ENCODE measurements around the gene GPC6.
"Not testable (repeated sequence)": the region's sequence is repeated elsewhere in the genome, so short reads cannot be mapped to it uniquely, and the experiment has no call there.

GPC6 gene

DNA sequence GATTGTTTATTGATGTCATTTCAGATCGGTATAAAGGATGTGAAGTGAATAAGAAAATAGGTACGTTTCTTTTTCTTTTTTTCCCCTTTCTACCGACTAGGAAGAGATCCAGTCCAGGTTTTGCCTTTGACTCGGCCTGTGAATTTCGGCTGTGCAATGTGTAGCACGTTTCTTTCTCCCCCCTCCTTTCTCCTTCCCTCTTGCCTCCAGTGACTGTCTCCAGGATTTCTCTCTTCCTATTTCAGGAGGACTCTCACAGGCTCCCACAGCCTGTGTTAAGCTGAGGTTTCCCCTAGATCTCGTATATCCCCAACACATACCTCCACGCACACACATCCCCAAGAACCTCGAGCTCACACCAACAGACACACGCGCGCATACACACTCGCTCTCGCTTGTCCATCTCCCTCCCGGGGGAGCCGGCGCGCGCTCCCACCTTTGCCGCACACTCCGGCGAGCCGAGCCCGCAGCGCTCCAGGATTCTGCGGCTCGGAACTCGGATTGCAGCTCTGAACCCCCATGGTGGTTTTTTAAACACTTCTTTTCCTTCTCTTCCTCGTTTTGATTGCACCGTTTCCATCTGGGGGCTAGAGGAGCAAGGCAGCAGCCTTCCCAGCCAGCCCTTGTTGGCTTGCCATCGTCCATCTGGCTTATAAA is at the start of gene GPC6:
Gene GPC6 (plus strand): TSS at position 185 of the 657 bp plus-strand sequence.
- no peak for DNase-seq (ENCODE audit: low read depth in 2 of 2)

DNA sequence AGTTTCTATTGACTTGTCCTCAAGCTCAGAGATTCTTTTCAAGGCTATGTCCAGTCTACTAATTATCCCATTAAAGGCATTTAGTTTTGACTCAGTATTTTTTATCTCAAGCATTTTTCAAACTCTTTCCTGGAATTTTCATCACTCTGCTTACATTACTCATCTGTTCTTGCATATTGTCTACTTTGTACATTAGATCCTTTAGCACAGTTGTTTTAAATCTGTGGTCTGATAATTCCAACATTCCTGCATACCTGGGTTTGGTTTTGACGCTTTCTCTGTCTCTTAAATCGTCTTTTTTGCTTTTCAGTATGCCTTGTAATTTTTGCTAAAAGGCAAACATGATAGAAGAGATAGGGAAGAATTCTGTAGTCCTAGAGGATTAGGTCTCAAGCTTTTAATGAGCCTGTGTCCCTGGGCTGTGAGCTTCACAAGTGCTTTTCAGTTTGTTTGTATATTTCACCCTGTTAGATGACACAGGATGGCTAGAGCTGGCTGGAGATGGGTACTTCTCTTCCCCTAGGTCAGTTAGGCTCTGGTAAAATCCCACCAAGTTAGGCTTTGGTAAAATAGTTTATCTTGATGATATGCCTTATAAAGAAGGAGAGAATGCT is 46.1 kb upstream of the GPC6 start:
- DNase-seq (ENCODE audit: low read depth in 2 of 2) = no peak

DNA sequence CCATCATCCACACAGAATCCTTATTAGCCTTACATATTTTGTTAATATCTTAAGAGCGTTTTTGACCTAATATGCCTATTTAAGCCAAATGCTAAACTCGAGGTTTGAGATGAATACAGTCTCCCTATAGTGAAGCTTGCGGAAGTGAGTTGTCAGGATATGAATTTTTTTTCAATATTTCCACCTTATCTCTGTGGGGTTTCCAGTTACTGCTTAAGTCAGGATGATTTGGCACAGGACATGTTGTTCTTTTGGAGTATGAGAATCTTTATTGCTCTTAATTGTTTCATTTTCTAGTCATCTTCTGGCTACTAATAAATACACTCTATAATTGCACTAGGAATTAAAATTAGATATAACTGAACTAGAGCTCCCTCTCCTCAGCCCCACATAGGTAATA is 44.2 kb upstream of the GPC6 start:
- DNase-seq (ENCODE audit: low read depth in 2 of 2) = no peak

DNA sequence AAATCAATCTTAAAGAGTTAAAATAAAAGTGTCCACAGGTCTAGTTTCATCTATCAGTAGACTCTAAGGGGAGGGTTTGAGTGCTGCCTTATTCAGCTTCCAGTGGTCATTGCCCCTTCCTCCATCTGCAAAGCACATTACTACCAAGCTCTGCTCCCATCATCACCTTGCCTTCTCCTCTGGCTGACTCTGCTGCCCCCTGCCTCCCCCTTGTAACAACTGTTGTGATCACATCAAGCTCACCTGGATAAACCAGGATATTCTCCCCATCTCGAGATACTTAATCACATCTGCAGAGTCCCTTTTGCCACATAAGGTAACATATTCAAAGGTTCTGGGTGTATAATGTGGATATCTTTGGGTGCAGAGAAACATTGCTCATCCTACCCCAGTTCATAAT is 43.3 kb upstream of the GPC6 start:
- DNase-seq (ENCODE audit: low read depth in 2 of 2) = no peak

DNA sequence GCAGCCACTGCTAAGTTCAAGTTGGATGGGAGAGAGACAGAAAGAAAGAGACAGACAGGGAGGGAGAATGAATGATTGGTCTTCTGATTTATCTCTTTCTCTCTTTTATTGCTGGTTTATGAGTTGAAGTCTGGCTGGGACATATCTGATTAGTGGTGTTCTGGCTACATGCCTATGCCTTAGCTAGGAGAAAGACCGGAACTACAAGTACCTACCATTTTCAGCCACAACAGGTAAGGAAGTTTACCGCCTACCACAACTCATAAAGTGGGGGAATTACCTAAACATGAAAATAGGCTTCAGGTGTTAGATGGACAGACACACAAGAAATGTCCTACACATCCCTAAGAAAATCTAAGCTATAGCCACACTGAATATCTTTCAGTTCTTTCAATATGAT is 36.6 kb upstream of the GPC6 start:
- DNase-seq (ENCODE audit: low read depth in 2 of 2) = no peak

DNA sequence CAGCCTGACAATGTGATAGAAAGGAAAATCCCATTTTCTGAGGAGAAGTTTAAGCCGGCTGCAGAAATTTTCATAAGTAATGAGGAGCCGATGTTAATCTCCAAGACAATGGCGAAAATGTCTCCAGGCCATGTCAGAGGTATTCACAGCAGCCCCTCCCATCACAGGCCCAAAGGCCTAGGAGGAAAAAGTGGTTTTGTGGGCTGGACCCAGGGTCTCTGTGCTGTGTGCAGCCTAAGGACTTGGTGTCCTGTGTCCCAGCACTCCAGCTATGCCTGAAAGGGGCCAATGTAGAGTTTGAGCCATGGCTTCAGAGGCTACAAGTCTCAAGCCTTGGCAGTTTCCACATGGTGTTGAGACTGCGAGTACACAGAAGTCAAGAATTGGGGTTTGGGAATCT is 32.9 kb upstream of the GPC6 start:
- no peak for DNase-seq (ENCODE audit: low read depth in 2 of 2)

DNA sequence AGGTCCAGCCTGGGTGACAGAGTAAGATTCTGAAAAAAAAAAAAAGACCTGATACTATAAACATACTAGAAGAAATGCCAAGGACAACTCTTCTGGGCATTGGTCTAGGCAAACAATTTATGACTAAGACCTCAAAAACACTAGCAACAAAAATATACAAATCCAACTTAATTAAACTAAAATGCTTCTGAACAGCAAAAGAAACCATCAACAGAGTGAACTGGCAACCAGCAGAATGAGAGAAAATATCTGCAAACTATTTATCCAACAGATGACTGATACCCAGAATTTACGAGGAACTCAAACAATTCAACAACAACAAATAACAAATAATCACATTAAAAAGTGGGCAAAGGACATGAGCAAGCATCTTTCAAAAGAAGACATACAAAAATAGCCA is 26.8 kb upstream of the GPC6 start:
- no peak for DNase-seq (ENCODE audit: low read depth in 2 of 2)

DNA sequence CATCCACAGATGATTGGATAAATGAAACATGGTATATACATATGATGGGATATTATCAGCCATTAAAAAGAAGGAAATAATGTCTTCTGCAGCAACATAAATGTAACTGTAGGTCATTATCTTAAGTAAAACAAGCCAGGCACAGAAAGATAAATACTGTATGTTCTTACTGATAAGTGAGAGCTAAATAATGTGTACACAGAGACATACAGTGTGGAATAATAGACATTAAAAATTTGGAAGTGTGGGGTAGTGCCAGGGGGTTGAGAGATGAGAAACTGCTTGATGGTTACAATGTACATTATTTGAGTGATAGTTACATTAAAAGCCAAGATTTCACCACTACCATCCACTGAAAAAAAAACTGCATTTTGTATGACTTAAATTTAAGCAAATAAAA is 26.0 kb upstream of the GPC6 start:
- DNase-seq (ENCODE audit: low read depth in 2 of 2) = no peak

DNA sequence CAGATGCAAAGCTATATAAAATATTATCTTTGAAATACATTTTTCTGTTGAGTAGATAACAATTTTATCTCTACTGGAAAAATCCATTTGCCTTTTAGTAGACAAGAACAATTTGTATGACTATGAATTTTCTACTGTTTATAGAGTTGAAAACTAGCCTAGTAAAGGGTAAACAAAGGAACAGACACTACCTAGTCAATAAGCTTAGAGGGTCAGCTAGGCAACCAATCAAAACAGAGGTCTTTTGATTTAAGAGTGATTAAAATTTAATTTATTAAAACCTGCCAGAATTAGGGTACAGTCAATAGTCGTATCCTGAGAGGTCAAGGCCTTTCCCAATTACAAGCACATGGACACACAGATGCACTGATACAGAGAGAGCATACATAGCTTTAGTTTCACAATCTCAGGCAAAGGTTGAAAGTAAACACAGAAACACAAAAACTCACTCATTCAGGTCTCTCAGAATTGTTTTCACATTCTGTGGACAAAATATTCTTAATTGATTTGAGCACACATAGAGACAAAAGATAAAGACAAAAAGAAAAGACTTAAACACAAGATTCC is 24.5 kb upstream of the GPC6 start:
- DNase-seq (ENCODE audit: low read depth in 2 of 2) = no peak

DNA sequence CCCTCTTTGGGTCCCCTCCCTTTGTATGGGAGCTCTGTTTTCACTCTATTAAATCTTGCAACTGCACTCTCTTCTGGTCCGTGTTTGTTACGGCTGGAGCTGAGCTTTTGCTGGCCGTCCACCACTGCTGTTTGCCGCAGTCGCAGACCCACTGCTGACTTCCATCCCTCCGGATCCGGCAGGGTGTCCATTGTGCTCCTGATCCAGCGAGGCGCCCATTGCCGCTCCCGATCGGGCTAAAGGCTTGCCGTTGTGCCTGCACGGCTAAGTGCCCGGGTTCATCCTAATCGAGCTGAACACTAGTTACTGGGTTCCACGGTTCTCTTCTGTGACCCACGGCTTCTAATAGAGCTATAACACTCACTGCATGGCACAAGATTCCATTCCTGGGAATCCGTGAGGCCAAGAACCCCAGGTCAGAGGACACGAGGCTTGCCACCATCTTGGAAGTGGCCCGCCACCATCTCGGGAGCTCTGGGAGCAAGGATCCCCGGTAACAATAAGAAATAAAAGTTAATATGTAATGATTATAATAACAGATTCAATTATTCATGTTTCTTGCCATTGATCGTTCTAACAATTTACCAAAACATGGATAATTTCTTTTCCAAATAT is 19.7 kb upstream of the GPC6 start:
- DNase-seq (ENCODE audit: low read depth in 2 of 2) = not testable (repeated sequence)

DNA sequence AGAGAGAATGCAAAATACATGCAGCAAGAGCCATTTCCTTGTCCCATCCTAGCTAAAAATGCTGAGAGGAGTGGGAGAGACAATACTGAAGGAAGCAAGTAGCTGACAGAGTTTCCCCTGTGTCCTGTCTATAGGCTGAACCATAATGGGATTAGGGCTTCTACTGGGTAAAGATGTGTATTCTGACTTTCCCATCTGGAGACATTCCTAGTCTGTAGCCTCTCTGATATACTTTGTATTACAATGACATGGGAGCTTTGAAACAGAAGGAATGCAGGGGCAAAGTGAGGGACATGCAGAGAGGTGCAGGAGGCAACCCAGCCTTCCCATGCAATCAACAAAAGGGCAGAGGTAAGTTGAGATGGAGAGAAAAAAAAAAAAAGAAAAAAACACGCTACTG is 10.5 kb upstream of the GPC6 start:
- no peak for DNase-seq (ENCODE audit: low read depth in 2 of 2)

DNA sequence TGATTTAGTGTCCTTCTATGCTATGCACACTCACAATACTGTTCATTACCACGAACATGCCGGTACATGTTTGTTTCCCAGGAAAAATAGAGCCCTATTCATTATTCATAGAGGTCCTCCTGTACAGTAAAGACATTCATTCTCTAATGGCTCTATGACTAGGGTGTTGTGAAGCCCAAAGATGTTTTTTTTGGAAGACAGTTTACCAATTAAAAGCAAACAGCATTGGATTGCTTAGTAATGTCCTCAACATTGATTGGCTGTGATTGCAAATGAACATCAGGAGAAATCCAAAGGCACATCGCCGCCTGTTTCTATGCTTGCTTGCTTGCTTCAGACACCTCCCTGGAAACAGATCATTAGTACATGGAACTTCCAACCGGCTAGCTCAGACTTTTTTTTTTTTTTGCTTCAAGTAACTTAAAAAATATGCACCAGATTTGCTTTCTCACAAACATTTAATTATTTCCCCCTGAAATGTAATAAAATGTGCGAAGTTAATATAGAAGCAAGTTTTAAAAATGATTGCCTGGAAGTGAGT is 8.8 kb upstream of the GPC6 start:
- DNase-seq (ENCODE audit: low read depth in 2 of 2) = no peak

DNA sequence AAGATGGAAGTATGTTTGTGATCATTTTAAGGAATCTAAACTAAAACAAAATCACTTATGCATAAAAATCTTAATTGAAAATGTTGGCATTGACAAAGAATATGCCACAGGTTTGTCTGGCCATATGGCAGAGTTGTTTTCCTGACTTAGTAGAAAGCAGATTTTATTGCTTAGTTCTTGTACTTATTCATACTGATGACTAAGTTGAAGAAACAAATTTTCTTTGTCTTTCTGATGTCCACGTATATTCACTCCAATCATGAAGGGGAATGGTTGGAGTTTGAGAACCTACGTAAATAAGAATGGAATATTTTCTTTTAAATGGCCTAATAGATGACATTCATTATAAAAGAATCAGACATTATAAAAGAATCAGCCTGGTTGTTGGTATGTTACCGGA is 8.0 kb upstream of the GPC6 start:
- no peak for DNase-seq (ENCODE audit: low read depth in 2 of 2)

DNA sequence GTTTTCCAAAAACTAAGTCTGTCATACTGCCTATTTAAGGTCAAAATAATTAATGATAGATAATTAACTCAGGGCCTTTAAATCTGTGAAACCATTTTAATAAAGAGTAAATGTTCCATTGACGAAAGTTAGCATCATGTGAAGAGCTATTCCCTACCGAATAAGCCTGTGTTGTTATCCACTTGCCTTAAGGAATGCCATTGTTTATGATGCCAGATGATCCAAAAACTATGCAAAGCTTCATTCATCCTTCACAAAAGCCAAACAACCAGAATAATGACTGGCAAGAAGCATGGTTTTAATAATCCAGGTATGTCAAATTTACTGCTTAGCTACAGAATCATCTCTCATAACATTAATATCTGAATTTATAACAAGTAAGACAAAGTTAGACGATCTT is 6.5 kb upstream of the GPC6 start:
- no peak for DNase-seq (ENCODE audit: low read depth in 2 of 2)

DNA sequence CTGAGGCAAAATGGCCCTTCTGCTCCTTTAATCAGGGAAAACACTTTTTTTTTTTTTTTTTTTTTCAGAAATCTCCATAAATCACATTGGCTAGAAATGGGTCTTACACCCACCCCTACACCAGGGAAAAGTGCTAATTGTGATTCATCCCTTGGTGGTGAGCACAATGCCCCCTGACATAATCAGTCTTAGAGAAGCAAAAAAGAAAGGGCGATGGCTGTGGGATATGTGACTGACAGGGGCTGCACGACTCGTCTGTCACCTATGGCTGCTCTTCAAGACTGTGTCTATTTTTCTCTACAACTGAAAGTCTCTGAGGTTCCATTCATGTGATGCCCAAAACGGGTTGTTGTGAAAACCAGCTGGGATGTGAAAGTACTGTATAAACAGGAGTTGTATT is 3.6 kb upstream of the GPC6 start:
- DNase-seq (ENCODE audit: low read depth in 2 of 2) = no peak

DNA sequence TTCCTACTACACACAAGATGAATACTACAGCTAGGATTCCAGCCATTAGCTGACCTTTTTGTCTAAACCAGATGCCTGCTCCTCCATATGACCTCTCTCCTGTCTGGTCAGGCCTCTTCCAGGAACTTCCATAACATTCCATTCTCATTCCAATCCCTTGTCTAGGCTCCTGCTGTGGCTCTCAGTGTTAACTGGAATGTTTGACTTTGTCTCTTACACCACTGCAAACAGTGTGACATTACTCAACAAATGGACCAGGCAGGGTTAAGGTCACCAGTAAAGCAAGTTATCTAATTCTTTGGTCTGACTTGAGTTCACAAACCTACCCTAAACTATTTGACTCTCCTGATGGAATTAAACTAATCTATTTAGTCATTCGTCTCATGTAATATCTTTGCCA is 2.1 kb upstream of the GPC6 start:
- no peak for DNase-seq (ENCODE audit: low read depth in 2 of 2)

DNA sequence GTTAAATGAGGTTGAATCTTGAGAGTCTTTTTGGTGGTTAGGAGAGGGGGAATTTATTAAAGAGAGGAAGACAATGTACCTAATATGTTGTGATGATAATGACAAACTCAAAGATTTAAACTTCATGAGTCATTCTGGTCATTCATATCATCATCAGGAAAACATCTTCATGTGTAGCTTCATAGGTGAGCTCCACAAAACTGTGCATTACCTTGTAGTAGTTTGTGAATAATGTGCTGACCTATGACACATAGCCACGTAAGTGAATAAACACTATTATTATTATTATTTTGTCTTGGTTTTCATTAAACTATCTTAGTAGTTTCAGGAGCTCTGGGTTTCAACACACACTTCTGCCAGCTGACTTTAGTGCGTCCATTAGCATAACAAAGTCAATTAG is 997 bp upstream of the GPC6 start:
- no peak for DNase-seq (ENCODE audit: low read depth in 2 of 2)

DNA sequence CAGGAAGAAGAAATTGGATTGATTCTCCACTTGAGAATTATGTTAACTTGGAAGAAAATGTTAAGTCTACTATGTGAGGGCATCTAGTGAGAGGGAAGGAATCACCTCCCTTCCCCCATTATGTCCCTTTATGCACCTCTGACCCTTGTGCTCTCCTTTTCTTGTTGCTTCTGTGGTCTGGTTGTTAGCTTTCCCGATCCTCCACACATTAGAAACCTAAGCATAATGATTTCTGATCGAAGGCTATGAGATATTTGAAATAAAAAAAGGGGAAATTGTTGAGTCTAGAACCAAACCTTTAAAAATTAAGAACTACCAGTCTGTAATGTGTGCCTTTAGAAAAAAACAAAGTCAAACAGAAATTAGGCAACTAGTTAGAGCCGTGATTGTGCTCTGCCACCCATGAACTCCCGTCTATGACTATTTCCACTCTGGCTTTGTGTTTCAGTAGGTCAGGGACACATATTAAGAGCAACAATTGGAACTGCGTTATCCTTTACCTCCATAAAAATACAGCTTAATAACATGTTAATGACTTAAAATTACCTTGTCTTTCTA is 463 bp upstream of the GPC6 start:
- no peak for DNase-seq (ENCODE audit: low read depth in 2 of 2)

DNA sequence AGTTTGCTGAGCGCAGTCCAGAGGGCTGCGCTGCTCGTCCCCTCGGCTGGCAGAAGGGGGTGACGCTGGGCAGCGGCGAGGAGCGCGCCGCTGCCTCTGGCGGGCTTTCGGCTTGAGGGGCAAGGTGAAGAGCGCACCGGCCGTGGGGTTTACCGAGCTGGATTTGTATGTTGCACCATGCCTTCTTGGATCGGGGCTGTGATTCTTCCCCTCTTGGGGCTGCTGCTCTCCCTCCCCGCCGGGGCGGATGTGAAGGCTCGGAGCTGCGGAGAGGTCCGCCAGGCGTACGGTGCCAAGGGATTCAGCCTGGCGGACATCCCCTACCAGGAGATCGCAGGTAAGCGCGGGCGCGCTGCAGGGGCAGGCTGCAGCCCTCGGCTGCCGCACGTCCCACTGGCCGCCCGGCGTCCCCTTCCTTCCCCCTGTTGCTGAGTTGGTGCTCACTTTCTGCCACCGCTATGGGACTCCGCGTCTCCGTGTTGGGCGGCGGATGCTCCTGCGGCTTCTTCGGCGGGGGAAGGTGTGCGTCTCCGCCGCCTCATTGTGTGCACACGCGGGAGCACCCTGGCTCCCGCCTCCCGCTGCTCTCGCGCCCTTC is 772 bp downstream of the GPC6 start:
- DNase-seq (ENCODE audit: low read depth in 2 of 2) = no peak

DNA sequence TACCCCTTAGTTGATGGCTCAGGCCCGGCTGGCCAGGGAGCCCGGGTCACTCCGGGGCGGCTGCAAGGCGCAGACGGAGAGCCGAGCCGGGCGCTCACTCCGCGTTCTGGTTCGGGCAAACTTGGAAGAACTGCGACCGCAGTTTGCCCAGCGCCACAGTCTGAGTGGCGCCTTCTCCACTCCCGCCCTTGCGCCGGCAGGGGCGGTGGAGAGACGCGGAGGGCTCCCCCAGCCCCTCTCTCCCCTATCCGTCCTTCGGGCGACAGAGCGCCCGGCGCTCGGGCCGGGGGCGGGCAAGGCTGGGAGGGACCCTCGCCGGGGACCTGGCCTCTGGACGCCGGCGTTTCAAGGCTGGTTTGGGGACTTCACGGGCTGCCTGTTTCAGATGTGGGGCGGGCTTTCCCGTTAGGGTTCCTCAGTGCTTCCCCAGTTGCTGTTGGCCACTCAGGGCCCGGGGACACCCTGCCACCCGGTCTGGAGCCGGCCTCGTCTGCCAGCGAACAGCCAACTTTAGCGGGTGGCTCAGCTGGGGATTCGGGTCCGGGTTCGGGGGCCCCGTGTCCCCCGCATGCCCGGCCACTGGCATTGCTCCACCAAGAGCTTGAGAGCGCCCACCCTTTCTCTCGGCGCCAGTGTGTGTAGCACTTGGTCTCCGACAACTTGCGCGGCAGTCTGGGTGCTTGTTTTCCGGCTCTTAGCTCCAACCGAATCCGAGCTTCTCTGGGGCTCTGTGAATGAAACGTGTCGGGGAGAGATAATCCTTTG is 1.5 kb downstream of the GPC6 start:
- no peak for DNase-seq (ENCODE audit: low read depth in 2 of 2)

DNA sequence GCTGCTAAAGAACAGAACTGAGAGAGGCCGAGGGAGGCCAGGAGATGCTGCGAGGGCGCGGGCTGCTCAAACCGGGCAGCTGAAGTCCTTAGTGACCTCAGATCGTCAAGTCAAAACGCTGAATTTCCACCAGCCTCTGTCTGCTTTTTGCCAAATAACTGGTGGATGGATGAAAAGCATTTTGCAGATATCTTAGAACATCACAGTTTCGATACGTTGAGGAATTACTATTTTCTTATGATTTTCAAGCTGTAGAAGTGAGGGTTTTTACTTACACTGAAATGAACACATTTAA is 2.0 kb downstream of the GPC6 start:
- no peak for DNase-seq (ENCODE audit: low read depth in 2 of 2)

Data from activated CD4-positive, alpha-beta T cell treated with anti-CD3 and anti-CD28 coated beads for 24 hours (primary cell).